K562 (cell line): ENCODE measurements around the gene MALAT1. TPM values are rescaled to one million over a fixed set of nuclear protein-coding genes. Genes with fewer than 3 reads are reported as not detected.

Experiments
- CBX8 ChIP-seq: fragments of 200-600 bp; sonication (generic); IDR thresholded peaks from 2 replicates; pipeline ENCODE4 v1.6.1; 2012; ENCODE audit warnings: borderline replicate concordance, mixed run types, low read depth, mild to moderate bottlenecking, moderate library complexity, mixed read lengths, low read length, control low read depth, inconsistent platforms; ENCODE audit not compliant: poor library complexity, severe bottlenecking; ENCODE audit errors: extremely low read depth
- MEIS2 ChIP-seq: fragments of 450-650 bp; IDR thresholded peaks from 2 replicates; pipeline ENCODE4 v1.6.1; 2014; ENCODE audit warnings: mild to moderate bottlenecking; ENCODE audit not compliant: partially characterized antibody
- POLR2A ChIP-seq: fragments of 450-650 bp; conservative IDR thresholded peaks from 2 replicates; pipeline ENCODE4 v1.6.1; 2016
- PPARD ChIP-seq: fragments of 250-450 bp; sonication (Bioruptor Pico); IDR thresholded peaks from 2 replicates; pipeline ENCODE4 v1.8.0; 2022; ENCODE audit warnings: inconsistent platforms, mild to moderate bottlenecking, moderate library complexity
- RB1 ChIP-seq: fragments of 450-650 bp; IDR thresholded peaks from 2 replicates; pipeline ENCODE4 v1.6.1; 2017; ENCODE audit warnings: low read depth, mild to moderate bottlenecking
- RBM14 ChIP-seq: fragments of 200-400 bp; formaldehyde crosslinking; IDR thresholded peaks from 2 replicates; pipeline ENCODE4 v1.6.1; 2018; ENCODE audit warnings: low read depth, mild to moderate bottlenecking, low read length, moderate library complexity, borderline replicate concordance; ENCODE audit not compliant: insufficient read depth
- RFX1 ChIP-seq: fragments of 450-650 bp; IDR thresholded peaks from 2 replicates; pipeline ENCODE4 v1.6.1; 2016; ENCODE audit warnings: mild to moderate bottlenecking, moderate library complexity
- SAFB ChIP-seq: fragments of 200-400 bp; formaldehyde crosslinking; IDR thresholded peaks from 2 replicates; pipeline ENCODE4 v1.6.1; 2017; ENCODE audit warnings: low read depth, low read length, borderline replicate concordance
- SIRT6 ChIP-seq: IDR thresholded peaks from one replicate; pipeline ENCODE4 v1.6.1; 2012; ENCODE audit warnings: low read depth, mild to moderate bottlenecking, control low read depth, inconsistent platforms, low read length, moderate library complexity
- SNIP1 ChIP-seq: fragments of 450-650 bp; IDR thresholded peaks from 2 replicates; pipeline ENCODE4 v1.7.1; 2017; ENCODE audit warnings: low read depth, mild to moderate bottlenecking
- SPI1 ChIP-seq: IDR thresholded peaks from 2 replicates; pipeline ENCODE4 v1.6.1; 2011; ENCODE audit warnings: low read depth, low read length, control low read depth, borderline replicate concordance
- ZBTB7A ChIP-seq: IDR thresholded peaks from 2 replicates; pipeline ENCODE4 v1.6.1; 2011; ENCODE audit warnings: low read depth, mild to moderate bottlenecking, low read length, moderate library complexity, borderline replicate concordance; ENCODE audit not compliant: control insufficient read depth
- ZNF668 ChIP-seq: fragments of 250-450 bp; sonication (Bioruptor Pico); IDR thresholded peaks from 2 replicates; pipeline ENCODE4 v1.8.0; 2022; ENCODE audit warnings: mild to moderate bottlenecking, inconsistent platforms
- polyA plus RNA-seq, 8 experiments: library from polyadenylated mRNA; depleted of rRNA in 4 of 8; stranded (reverse) in 5 of 8; unstranded in 3 of 8; fragments of >200 nt; fragmentation: Nextera tagmentation in 2 of 8; fragmentation: Illumina TruSeq in 1 of 8; extraction: Ambion mirVana in 2 of 8; extraction: Trizol in 1 of 8; gene quantifications; 2 replicates each; pipeline versions ENCODE4 v1.2.1 to v1.2.3, GENCODE V29; 2011 to 2014; ENCODE audit warnings: inconsistent platforms in 1 of 8, missing spikeins in 1 of 8
- total RNA-seq, 7 experiments: library from RNA; depleted of rRNA in 6 of 7; stranded (reverse); fragments of >200 nt in 6 of 7; fragmentation: Illumina TruSeq in 2 of 7; extraction: Trizol in 2 of 7; gene quantifications; 2 replicates each; pipeline versions ENCODE4 v1.2.1 to v1.2.3, GENCODE V29; 2011 to 2021; ENCODE audit warnings: low replicate concordance in 1 of 7
- TF ChIP-seq, protein P1 (sequence below): fragments of 450-650 bp; conservative IDR thresholded peaks from 2 replicates; pipeline ENCODE4 v1.6.1; 2016; ENCODE audit warnings: missing genetic modification characterization, low read depth, mild to moderate bottlenecking, missing compliant biosample characterization, moderate library complexity
- TF ChIP-seq, protein P2 (sequence below): sonication (generic); formaldehyde crosslinking; IDR thresholded peaks from 2 replicates; pipeline ENCODE4 v1.8.0; 2023; ENCODE audit warnings: missing genetic modification reagents, mild to moderate bottlenecking, borderline replicate concordance
- TF ChIP-seq, protein P3 (sequence below): sonication (generic); formaldehyde crosslinking; IDR thresholded peaks from 2 replicates; pipeline ENCODE4 v1.8.0; 2022; ENCODE audit warnings: missing genetic modification reagents, mild to moderate bottlenecking, borderline replicate concordance
- TF ChIP-seq, protein P4 (sequence below), 2 experiments: IDR thresholded peaks; 2 replicates each; pipeline ENCODE4 v1.6.1; 2012; ENCODE audit warnings: improper control_type of control experiment in 2 of 2, low read depth in 2 of 2, low read length in 2 of 2, borderline replicate concordance in 1 of 2

The MALAT1 gene
- total and polyA plus RNA-seq, 9 of the 15 experiments (the other 6 are each of a cell fraction or from before 2014, with no cell fraction given): 363 to 8,715 (median 2,351) TPM

DNA sequence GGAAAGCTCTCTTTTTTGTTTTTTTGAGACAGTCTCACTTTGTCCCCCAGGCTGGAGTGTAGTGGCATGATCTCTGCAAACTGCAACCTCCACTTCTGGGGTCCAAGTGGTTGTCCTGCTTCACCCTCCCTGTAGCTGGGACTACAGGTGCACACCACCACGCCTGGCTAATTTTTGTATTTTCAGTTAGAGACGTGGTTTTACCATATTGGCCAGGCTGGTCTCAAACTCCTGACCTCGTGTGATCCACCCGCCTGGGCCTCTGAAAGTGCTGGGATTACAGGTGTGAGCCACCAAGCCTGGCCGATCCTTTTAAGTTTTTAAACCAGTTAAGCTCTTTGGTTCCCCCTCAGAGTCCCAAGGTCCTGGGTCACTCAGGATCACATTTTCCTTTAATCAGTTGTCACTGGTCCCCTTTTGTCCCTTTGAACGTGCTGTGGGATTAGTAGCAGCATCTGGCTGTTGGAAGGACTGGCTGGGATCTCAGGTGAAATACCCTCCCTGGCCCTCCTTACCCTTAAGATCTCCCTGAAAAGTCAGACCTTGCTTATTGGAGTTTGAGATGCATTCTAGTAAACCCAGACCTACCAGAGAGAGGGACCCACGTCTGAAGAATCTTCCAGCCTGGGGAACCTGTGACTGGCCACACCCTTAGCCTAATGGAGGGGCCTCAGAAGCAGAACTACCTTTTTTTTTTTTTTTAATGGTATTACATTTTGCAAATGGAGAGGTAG, 8.1 kb downstream of the MALAT1 start (continued):
- TF ChIP-seq, protein P1, sequence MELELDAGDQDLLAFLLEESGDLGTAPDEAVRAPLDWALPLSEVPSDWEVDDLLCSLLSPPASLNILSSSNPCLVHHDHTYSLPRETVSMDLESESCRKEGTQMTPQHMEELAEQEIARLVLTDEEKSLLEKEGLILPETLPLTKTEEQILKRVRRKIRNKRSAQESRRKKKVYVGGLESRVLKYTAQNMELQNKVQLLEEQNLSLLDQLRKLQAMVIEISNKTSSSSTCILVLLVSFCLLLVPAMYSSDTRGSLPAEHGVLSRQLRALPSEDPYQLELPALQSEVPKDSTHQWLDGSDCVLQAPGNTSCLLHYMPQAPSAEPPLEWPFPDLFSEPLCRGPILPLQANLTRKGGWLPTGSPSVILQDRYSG (tag): no peak
- TF ChIP-seq RFX1: no peak; the same call in 1 of the 2 replicates
- TF ChIP-seq RB1: no peak
- TF ChIP-seq, protein P2, sequence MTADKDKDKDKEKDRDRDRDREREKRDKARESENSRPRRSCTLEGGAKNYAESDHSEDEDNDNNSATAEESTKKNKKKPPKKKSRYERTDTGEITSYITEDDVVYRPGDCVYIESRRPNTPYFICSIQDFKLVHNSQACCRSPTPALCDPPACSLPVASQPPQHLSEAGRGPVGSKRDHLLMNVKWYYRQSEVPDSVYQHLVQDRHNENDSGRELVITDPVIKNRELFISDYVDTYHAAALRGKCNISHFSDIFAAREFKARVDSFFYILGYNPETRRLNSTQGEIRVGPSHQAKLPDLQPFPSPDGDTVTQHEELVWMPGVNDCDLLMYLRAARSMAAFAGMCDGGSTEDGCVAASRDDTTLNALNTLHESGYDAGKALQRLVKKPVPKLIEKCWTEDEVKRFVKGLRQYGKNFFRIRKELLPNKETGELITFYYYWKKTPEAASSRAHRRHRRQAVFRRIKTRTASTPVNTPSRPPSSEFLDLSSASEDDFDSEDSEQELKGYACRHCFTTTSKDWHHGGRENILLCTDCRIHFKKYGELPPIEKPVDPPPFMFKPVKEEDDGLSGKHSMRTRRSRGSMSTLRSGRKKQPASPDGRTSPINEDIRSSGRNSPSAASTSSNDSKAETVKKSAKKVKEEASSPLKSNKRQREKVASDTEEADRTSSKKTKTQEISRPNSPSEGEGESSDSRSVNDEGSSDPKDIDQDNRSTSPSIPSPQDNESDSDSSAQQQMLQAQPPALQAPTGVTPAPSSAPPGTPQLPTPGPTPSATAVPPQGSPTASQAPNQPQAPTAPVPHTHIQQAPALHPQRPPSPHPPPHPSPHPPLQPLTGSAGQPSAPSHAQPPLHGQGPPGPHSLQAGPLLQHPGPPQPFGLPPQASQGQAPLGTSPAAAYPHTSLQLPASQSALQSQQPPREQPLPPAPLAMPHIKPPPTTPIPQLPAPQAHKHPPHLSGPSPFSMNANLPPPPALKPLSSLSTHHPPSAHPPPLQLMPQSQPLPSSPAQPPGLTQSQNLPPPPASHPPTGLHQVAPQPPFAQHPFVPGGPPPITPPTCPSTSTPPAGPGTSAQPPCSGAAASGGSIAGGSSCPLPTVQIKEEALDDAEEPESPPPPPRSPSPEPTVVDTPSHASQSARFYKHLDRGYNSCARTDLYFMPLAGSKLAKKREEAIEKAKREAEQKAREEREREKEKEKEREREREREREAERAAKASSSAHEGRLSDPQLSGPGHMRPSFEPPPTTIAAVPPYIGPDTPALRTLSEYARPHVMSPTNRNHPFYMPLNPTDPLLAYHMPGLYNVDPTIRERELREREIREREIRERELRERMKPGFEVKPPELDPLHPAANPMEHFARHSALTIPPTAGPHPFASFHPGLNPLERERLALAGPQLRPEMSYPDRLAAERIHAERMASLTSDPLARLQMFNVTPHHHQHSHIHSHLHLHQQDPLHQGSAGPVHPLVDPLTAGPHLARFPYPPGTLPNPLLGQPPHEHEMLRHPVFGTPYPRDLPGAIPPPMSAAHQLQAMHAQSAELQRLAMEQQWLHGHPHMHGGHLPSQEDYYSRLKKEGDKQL: 0 out of 2 replicates have a peak, but pooled peaks have one; percentile 81
- TF ChIP-seq CBX8: no peak
- TF ChIP-seq SPI1: no peak
- TF ChIP-seq, protein P3, sequence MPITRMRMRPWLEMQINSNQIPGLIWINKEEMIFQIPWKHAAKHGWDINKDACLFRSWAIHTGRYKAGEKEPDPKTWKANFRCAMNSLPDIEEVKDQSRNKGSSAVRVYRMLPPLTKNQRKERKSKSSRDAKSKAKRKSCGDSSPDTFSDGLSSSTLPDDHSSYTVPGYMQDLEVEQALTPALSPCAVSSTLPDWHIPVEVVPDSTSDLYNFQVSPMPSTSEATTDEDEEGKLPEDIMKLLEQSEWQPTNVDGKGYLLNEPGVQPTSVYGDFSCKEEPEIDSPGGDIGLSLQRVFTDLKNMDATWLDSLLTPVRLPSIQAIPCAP: peak; percentile 73; the same call in 1 of the 2 replicates
- TF ChIP-seq, protein P4, sequence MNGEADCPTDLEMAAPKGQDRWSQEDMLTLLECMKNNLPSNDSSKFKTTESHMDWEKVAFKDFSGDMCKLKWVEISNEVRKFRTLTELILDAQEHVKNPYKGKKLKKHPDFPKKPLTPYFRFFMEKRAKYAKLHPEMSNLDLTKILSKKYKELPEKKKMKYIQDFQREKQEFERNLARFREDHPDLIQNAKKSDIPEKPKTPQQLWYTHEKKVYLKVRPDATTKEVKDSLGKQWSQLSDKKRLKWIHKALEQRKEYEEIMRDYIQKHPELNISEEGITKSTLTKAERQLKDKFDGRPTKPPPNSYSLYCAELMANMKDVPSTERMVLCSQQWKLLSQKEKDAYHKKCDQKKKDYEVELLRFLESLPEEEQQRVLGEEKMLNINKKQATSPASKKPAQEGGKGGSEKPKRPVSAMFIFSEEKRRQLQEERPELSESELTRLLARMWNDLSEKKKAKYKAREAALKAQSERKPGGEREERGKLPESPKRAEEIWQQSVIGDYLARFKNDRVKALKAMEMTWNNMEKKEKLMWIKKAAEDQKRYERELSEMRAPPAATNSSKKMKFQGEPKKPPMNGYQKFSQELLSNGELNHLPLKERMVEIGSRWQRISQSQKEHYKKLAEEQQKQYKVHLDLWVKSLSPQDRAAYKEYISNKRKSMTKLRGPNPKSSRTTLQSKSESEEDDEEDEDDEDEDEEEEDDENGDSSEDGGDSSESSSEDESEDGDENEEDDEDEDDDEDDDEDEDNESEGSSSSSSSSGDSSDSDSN (IDR thresholded peaks at IDR 0.05; ENCODE audit: borderline replicate concordance in 1 of 2, low read depth in 2 of 2, low read length in 2 of 2): no peak
- no peak for TF ChIP-seq SAFB
- peak; percentile 69 for TF ChIP-seq ZNF668 (CRISPR knock-in tag)
- TF ChIP-seq SNIP1: no peak
- TF ChIP-seq PPARD (CRISPR knock-in tag): no peak
- no peak for TF ChIP-seq MEIS2
- peak; percentile 100 for TF ChIP-seq SIRT6
- no peak; the same call in 1 of the 2 replicates for TF ChIP-seq ZBTB7A
- TF ChIP-seq RBM14: no peak
- peak; percentile 99 for TF ChIP-seq POLR2A
